ENCODE data around the gene ZBTB8OS.
"Not testable (repeated sequence)": the region's sequence is repeated elsewhere in the genome, so short reads cannot be mapped to it uniquely, and the experiment has no call there.

The ZBTB8OS gene

DNA sequence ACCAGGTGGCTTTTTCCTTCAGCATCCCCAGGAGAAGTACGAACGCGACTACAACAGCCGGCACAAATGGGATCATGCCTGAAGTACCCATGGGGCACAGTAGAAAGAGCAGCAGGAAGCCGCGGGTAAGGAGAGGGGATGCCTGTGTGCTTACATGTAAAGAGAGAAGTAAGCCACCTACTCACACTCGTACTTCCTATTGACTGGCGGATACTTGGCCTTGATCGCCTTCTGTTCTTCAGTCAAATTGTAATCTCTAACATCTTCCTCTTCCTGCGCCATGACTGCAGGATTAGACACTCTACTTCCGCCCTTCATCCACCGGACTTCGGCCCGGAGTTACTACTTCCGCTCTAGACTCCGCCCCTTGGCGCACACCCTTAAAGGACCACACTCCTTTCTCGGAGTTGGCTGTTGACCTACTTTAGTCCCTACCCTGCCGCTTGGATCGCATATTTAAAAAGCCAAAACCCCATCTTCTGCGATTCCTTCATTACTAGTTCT, at the start of gene ZBTB8OS:
Gene ZBTB8OS (minus strand): TSS at position 303 of the 504 bp plus-strand sequence. CDS start 21 bp downstream, at position 282.
- peak; percentile 68 to 90 for DNase-seq (ENCODE audit: low spot score in 2 of 2)
- ATAC-seq = peak; percentile 85
- peak within 1 kb of the TSS; percentile 80 for H3K4me3 Mint-ChIP-seq
- no peaks in the 10 kb centered on the region for H3K9me3 Mint-ChIP-seq
- H3K4me1 Mint-ChIP-seq = peaks cover 45% of the 10 kb centered on the region
- H3K36me3 Mint-ChIP-seq = peaks cover 92% of the 10 kb centered on the region
- H3K27ac Mint-ChIP-seq = peak within 1 kb of the TSS; percentile 98

DNA sequence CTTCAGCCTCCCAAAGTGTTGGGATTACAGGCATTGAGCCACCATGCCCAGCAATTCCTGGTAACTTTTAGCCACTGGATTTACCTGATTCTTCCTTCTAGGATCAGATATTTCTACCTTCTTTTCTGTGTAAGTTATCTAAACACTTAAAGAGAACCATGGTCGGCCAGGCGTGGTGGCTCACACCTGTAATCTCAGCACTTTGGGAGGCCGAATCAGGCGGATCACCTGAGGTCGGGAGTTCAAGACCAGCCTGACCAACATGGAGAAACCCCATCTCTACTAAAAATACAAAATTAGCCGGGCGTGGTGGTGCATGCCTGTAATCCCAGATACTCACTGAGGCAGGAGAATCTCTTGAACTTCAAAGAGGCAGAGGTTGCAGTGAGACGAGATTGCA, 46.6 kb upstream of the ZBTB8OS start:
- DNase-seq (ENCODE audit: low spot score in 2 of 2); ATAC-seq; H3K36me3 Mint-ChIP-seq; H3K4me3 Mint-ChIP-seq; H3K27ac Mint-ChIP-seq; H3K9me3 Mint-ChIP-seq: not testable (repeated sequence)
- peaks cover 12% of the 10 kb centered on the region for H3K4me1 Mint-ChIP-seq

DNA sequence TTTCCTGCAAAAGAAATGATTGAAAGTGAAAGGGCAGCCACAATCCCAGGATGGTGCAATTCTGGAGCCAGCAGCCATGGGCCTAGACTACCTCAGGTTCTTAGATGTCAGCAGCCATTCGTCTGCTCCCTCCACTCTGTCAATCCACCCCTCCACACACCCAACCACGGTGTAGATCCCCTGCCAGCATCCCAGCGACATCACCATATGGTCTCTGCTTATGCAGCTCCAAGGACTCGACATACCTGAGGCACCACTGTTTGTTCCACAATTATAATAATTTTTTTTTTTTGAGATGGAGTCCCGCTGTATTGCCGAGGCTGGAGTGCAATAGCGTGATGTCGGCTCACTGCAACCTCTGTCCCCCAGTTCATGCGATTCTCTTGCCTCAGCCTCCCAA, 45.7 kb upstream of the ZBTB8OS start:
- Mint-ChIP-seq H3K4me3 (no peak overlapping the region), H3K27ac (peak overlapping the region; percentile 10)

DNA sequence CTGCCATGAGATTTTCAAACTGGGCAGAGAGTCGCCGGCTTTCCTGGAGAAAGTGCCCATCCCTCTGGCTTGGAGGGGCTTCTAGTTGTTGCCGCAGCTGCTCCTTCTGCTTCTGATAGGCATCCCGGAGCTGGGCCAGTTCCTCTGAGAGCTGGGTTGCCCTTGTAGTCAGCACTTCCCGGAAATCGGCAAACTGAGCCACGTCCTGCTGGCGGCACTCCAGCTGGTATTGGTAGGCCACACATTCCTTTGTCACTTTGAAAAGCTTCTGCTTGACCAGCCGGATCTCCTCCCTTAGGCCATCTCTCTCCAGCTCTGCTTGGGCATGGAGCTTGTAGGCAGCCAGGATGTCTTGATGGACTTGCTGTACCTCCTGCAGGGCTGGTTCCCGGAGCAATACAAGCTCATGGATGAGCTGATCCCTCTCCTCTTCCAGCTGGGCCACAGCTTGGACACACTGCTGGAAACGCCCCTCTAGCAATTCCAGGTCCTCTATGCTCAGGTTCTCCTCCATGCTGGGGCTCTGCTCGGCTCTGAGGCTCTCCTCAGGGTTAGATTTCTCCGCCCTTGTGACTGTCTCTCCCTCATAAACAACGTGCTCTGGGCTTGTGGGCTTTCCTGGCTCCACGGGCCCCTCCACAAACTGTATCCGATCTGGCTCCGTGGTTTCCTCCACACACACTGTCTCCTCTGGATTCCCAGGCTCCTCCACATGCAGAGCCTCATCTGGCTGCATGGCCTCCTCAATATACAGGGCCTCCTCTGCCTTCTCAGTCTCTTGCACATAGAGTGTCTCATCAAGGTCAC, 45.0 kb upstream of the ZBTB8OS start:
- Mint-ChIP-seq H3K27ac (peak overlapping the region; percentile 10), H3K9me3 (no peaks in the 10 kb centered on the region), H3K4me3 (no peak overlapping the region), H3K4me1 (peaks cover 12% of the 10 kb centered on the region), H3K36me3 (no peaks in the 10 kb centered on the region)
- ATAC-seq = no peak
- no peak for DNase-seq (ENCODE audit: low spot score in 2 of 2)

More for the DNA sequence above, 45.7 kb upstream of the ZBTB8OS start:
- no peaks in the 10 kb centered on the region for H3K9me3 Mint-ChIP-seq
- H3K36me3 Mint-ChIP-seq = no peaks in the 10 kb centered on the region
- ATAC-seq (no peak), DNase-seq (ENCODE audit: low spot score in 2 of 2) (no peak)
- peaks cover 12% of the 10 kb centered on the region for H3K4me1 Mint-ChIP-seq

DNA sequence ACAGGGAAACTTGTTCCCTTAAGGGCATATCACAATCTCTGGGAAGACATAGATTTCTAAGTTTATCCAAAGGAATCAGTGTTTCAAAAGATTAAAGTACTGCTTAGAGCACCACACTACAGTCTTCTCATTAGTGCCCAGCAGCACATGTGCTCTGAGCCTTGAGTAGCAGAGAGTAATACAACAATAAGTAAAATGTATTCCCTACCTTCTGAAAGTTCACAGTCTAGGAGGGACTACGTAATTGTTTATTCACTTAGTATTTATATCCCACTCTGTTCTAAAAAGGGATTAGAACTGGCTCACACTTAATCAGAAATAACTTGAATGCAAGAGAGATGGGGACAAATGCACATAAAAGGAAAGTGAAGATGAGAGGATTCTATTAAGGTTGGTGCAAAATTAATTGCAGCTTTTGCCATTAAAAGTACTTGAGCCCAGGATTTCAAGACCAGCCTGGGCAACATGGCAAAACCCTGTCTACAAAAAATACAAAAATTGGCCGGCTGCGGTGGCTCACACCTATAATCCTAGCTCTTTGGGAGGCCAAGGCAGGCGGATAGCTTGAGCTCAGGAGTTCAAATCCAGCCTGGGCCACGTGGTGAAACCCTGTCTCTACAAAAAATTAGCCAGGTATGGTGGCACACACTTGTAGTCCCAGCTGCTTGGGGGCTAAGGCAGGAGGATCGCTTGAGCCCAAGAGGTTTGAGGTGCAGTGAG, 43.3 kb upstream of the ZBTB8OS start:
- Mint-ChIP-seq H3K4me3 (no peak overlapping the region), H3K4me1 (peaks cover 12% of the 10 kb centered on the region), H3K27ac (no peak overlapping the region), H3K9me3 (no peaks in the 10 kb centered on the region), H3K36me3 (no peaks in the 10 kb centered on the region)
- DNase-seq (ENCODE audit: low spot score in 2 of 2) = no peak
- no peak for ATAC-seq

- Mint-ChIP-seq H3K9me3 (no peaks in the 10 kb centered on the region), H3K4me3 (no peak overlapping the region), H3K27ac (no peak overlapping the region), H3K4me1 (peaks cover 6% of the 10 kb centered on the region), H3K36me3 (peaks cover 59% of the 10 kb centered on the region)
- DNase-seq (ENCODE audit: low spot score in 2 of 2) (no peak), ATAC-seq (no peak)
These were observed 36.0 kb upstream of the ZBTB8OS start for GRCh38 chr1:32686387-32686786.

DNA sequence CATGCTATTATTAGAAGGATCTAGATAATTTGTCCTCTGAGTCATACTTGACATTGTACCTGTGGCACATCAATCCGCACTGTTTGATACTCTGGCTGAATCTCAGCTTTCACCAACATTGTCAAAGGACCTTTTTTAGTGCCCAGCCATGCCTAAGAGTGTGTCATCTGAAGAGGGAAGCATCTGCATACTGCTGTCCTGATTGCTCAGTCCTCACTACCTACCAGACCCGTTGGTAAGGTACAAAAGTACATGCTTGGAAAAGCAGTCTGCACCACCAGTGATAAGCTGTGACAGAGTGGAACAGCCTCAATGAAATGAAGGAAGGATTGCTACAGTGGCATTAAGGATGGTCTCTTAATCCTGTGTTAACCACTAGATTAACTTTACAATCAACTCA, 35.1 kb upstream of the ZBTB8OS start:
- DNase-seq (ENCODE audit: low spot score in 2 of 2) (no peak), ATAC-seq (no peak)
- Mint-ChIP-seq H3K4me3 (no peak overlapping the region), H3K27ac (no peak overlapping the region), H3K36me3 (peaks cover 68% of the 10 kb centered on the region), H3K4me1 (peaks cover 6% of the 10 kb centered on the region), H3K9me3 (no peaks in the 10 kb centered on the region)

GRCh38 chr1:32684167-32684811, 33.9 kb upstream of the ZBTB8OS start:
- H3K4me1 Mint-ChIP-seq = peaks cover 6% of the 10 kb centered on the region
- DNase-seq (ENCODE audit: low spot score in 2 of 2) (no peak), ATAC-seq (no peak)
- H3K27ac Mint-ChIP-seq = peak overlapping the region; percentile 73
- H3K9me3 Mint-ChIP-seq = no peaks in the 10 kb centered on the region
- no peak overlapping the region for H3K4me3 Mint-ChIP-seq
- H3K36me3 Mint-ChIP-seq = peaks cover 80% of the 10 kb centered on the region

DNA sequence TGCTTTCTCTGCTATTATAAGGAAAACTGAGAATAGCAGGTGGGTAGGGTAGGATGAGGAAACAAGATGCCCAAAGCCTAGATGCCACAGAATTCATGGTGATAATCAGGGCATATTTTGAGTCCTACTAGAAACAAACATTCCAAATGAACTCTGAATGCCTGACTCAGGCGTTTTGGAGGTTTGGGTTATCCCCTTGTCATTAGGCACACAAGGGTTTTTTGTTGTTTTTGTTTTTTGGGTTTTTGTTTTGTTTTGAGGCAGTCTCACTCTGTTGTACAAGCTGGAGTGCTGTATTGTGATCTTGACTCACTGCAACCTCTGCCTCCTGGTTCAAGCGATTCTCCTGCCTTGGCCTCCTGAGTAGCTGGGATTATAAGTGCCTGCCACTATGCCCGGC, 33.0 kb upstream of the ZBTB8OS start:
- peaks cover 6% of the 10 kb centered on the region for H3K4me1 Mint-ChIP-seq
- H3K9me3 Mint-ChIP-seq = no peaks in the 10 kb centered on the region
- H3K36me3 Mint-ChIP-seq = peaks cover 89% of the 10 kb centered on the region
- ATAC-seq = no peak
- peak overlapping the region; percentile 73 for H3K27ac Mint-ChIP-seq
- DNase-seq (ENCODE audit: low spot score in 2 of 2) = no peak
- no peak overlapping the region for H3K4me3 Mint-ChIP-seq

- Mint-ChIP-seq H3K36me3 (peaks cover 100% of the 10 kb centered on the region), H3K27ac (no peak overlapping the region), H3K9me3 (no peaks in the 10 kb centered on the region), H3K4me1 (peaks cover 6% of the 10 kb centered on the region), H3K4me3 (no peak overlapping the region)
- ATAC-seq (no peak), DNase-seq (ENCODE audit: low spot score in 2 of 2) (no peak)
These were observed 31.6 kb upstream of the ZBTB8OS start for GRCh38 chr1:32681999-32682398.

- ATAC-seq (no peak), DNase-seq (ENCODE audit: low spot score in 2 of 2) (no peak)
- Mint-ChIP-seq H3K9me3 (no peaks in the 10 kb centered on the region), H3K4me1 (peaks cover 6% of the 10 kb centered on the region), H3K36me3 (peaks cover 100% of the 10 kb centered on the region), H3K4me3 (no peak overlapping the region), H3K27ac (no peak overlapping the region)
These were observed 31.2 kb upstream of the ZBTB8OS start for GRCh38 chr1:32681509-32681908.

DNA sequence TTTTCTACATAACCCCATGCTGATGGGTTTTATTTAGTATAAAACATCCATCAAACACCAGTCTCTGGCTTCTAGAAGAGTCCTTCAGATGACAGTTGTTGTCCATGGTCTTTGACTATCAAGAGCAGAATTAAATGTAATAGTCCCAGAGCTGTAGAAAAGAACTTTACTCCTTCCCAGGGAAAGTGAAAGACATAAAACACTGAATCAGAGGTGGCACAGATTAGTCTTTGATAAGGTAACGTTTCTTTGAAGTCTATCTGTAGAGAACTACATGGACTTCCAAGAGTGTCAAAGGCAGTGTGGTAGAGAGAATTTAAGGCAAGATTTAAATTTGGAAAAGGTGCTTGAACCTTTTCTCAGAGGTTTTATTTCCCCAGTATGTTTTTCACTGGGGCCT, 30.3 kb upstream of the ZBTB8OS start:
- no peak for ATAC-seq
- H3K27ac Mint-ChIP-seq = no peak overlapping the region
- H3K9me3 Mint-ChIP-seq = no peaks in the 10 kb centered on the region
- H3K36me3 Mint-ChIP-seq = peaks cover 100% of the 10 kb centered on the region
- H3K4me3 Mint-ChIP-seq = no peak overlapping the region
- peaks cover 6% of the 10 kb centered on the region for H3K4me1 Mint-ChIP-seq
- DNase-seq (ENCODE audit: low spot score in 2 of 2) = no peak

- H3K9me3 Mint-ChIP-seq, H3K27ac Mint-ChIP-seq: not testable (repeated sequence)
- H3K36me3 Mint-ChIP-seq = peaks cover 100% of the 10 kb centered on the region
These were observed 29.6 kb upstream of the ZBTB8OS start for GRCh38 chr1:32679993-32680392.

GRCh38 chr1:32676945-32677344, 26.6 kb upstream of the ZBTB8OS start:
- no peaks in the 10 kb centered on the region for H3K9me3 Mint-ChIP-seq
- no peak overlapping the region for H3K4me3 Mint-ChIP-seq
- H3K4me1 Mint-ChIP-seq = no peaks in the 10 kb centered on the region
- DNase-seq (ENCODE audit: low spot score in 2 of 2) = no peak
- ATAC-seq = no peak
- peaks cover 100% of the 10 kb centered on the region for H3K36me3 Mint-ChIP-seq
- no peak overlapping the region for H3K27ac Mint-ChIP-seq

More at GRCh38 chr1:32679993-32680392, 29.6 kb upstream of the ZBTB8OS start:
- not testable (repeated sequence) for H3K4me3 Mint-ChIP-seq; ATAC-seq; DNase-seq (ENCODE audit: low spot score in 2 of 2); H3K4me1 Mint-ChIP-seq

GRCh38 chr1:32668716-32669115, 18.4 kb upstream of the ZBTB8OS start:
- ATAC-seq; H3K9me3 Mint-ChIP-seq; H3K27ac Mint-ChIP-seq; DNase-seq (ENCODE audit: low spot score in 2 of 2); H3K4me3 Mint-ChIP-seq: not testable (repeated sequence)
- Mint-ChIP-seq H3K36me3 (peaks cover 100% of the 10 kb centered on the region), H3K4me1 (peaks cover 12% of the 10 kb centered on the region)

Data from stimulated activated effector memory CD8-positive, alpha-beta T cell treated with anti-CD3 and anti-CD28 coated beads, Interleukin-12 subunit alpha, Interleukin-12 subunit beta, amount 100 ng/mL, for 72 hours (primary cell).